CD4-positive, alpha-beta T cell treated with Interleukin-17A for 4 hours (primary cell): Measurements from ENCODE around the gene LYPD6B.
A peak's percentile ranks its signal among the peaks of the same experiment; 100 is the strongest.

ENCODE experiments used
- DNase-seq: peaks from one replicate; pipeline ENCODE4 v3.0.0-alpha.2; 2020; ENCODE audit warnings: mixed read lengths

The LYPD6B gene

GRCh38 chr2:149012545-149012944 is 26.0 kb upstream of the LYPD6B start:
- DNase-seq, result no peak

GRCh38 chr2:149015501-149015900 is 23.0 kb upstream of the LYPD6B start:
- DNase-seq, result no peak

GRCh38 chr2:149015926-149016563 is 22.5 kb upstream of the LYPD6B start:
- no peak for DNase-seq

- DNase-seq, result peak; percentile 77
These were observed 21.1 kb upstream of the LYPD6B start for GRCh38 chr2:149017116-149017985.

GRCh38 chr2:149018981-149019380 is 19.5 kb upstream of the LYPD6B start:
- DNase-seq, result no peak

GRCh38 chr2:149019768-149020167 is 18.7 kb upstream of the LYPD6B start:
- DNase-seq, result no peak

- DNase-seq, result no peak
These were observed 18.1 kb upstream of the LYPD6B start for GRCh38 chr2:149020432-149020851.

- no peak for DNase-seq
These were observed 17.2 kb upstream of the LYPD6B start for GRCh38 chr2:149021271-149021719.

- DNase-seq, result no peak
These were observed 16.7 kb upstream of the LYPD6B start for GRCh38 chr2:149021761-149022160.

GRCh38 chr2:149023091-149023490 is 15.4 kb upstream of the LYPD6B start:
- no peak for DNase-seq

- DNase-seq, result no peak
These were observed 10.8 kb upstream of the LYPD6B start for GRCh38 chr2:149027590-149028250.

- no peak for DNase-seq
These were observed 10.1 kb upstream of the LYPD6B start for GRCh38 chr2:149028377-149028776.

- DNase-seq, result no peak
These were observed 9.6 kb upstream of the LYPD6B start for GRCh38 chr2:149028891-149029290.

GRCh38 chr2:149029307-149029965 is 9.1 kb upstream of the LYPD6B start:
- no peak for DNase-seq

GRCh38 chr2:149031396-149031795 is 7.1 kb upstream of the LYPD6B start:
- DNase-seq, result no peak

- DNase-seq, result no peak
These were observed 4.8 kb upstream of the LYPD6B start for GRCh38 chr2:149033716-149034115.

- no peak for DNase-seq
These were observed 4.1 kb upstream of the LYPD6B start for GRCh38 chr2:149034406-149034805.

- DNase-seq, result no peak
These were observed 1.8 kb upstream of the LYPD6B start for GRCh38 chr2:149036507-149037293.

GRCh38 chr2:149037851-149038250 is 648 bp upstream of the LYPD6B start:
- no peak for DNase-seq

- no peak for DNase-seq
These were observed 770 bp downstream of the LYPD6B start for GRCh38 chr2:149039213-149039724.

GRCh38 chr2:149040451-149040850 is 2.0 kb downstream of the LYPD6B start:
- peak; percentile 43 for DNase-seq

GRCh38 chr2:149041482-149041881 is 3.0 kb downstream of the LYPD6B start:
- no peak for DNase-seq
